ENCODE results near the gene BBLN. TPM values are rescaled to one million over a fixed set of nuclear protein-coding genes. Genes with fewer than 3 reads are reported as not detected.
"Not testable (repeated sequence)": the region's sequence is repeated elsewhere in the genome, so short reads cannot be mapped to it uniquely, and the experiment has no call there.

BBLN gene
- 10 to 100 TPM; 67.6 to 82.2 TPM for total RNA-seq

- Mint-ChIP-seq H3K27ac (peak within 1 kb of the TSS; percentile 79 to 90), H3K36me3 (peaks cover 0 to 6% of the 10 kb centered on the region in 2 donors), H3K9me3 (no peaks in the 10 kb centered on the region)
- DNase-seq (ENCODE audit: low spot score in 2 of 2) (peak; percentile 91), ATAC-seq (peak; percentile 87 to 92)
These were observed at the start of gene BBLN for GRCh38 chr9:128159784-128160602. Gene BBLN, plus strand, starts transcription at chr9:128160265. Its CDS starts 143 bp downstream, at chr9:128160408.

- H3K9me3 Mint-ChIP-seq; DNase-seq (ENCODE audit: low spot score in 2 of 2); ATAC-seq; H3K36me3 Mint-ChIP-seq; H3K27ac Mint-ChIP-seq: not testable (repeated sequence)
These were observed 48.3 kb upstream of the BBLN start for GRCh38 chr9:128111726-128112125.

- Mint-ChIP-seq H3K9me3 (no peaks in the 10 kb centered on the region), H3K36me3 (no peaks in the 10 kb centered on the region), H3K27ac (no peak overlapping the region)
- no peak for DNase-seq (ENCODE audit: low spot score in 2 of 2)
- no peak for ATAC-seq
These were observed 46.3 kb upstream of the BBLN start for GRCh38 chr9:128113526-128114325.

GRCh38 chr9:128114326-128115186, 45.5 kb upstream of the BBLN start:
- DNase-seq (ENCODE audit: low spot score in 2 of 2) (no peak), ATAC-seq (no peak)
- Mint-ChIP-seq H3K36me3 (no peaks in the 10 kb centered on the region), H3K27ac (no peak overlapping the region), H3K9me3 (no peaks in the 10 kb centered on the region)

GRCh38 chr9:128115187-128116103, 44.6 kb upstream of the BBLN start:
- ATAC-seq: peak in 1 of 2 donors; percentile 30
- H3K27ac Mint-ChIP-seq: peak overlapping the region in 1 of 2 donors; percentile 65
- DNase-seq (ENCODE audit: low spot score in 2 of 2): no peak

GRCh38 chr9:128116104-128117083, 43.7 kb upstream of the BBLN start:
- Mint-ChIP-seq H3K9me3 (no peaks in the 10 kb centered on the region), H3K27ac (peak overlapping the region in 1 of 2 donors; percentile 65), H3K36me3 (no peaks in the 10 kb centered on the region)
- ATAC-seq (no peak), DNase-seq (ENCODE audit: low spot score in 2 of 2) (no peak)

More at GRCh38 chr9:128115187-128116103, 44.6 kb upstream of the BBLN start:
- H3K9me3 Mint-ChIP-seq: no peaks in the 10 kb centered on the region
- no peaks in the 10 kb centered on the region for H3K36me3 Mint-ChIP-seq

- no peaks in the 10 kb centered on the region for H3K36me3 Mint-ChIP-seq
- peak overlapping the region in 1 of 2 donors; percentile 50 for H3K27ac Mint-ChIP-seq
- peak; percentile 93 to 100 for DNase-seq (ENCODE audit: low spot score in 2 of 2)
These were observed 42.2 kb upstream of the BBLN start for GRCh38 chr9:128117613-128118471.

GRCh38 chr9:128118472-128118857, 41.6 kb upstream of the BBLN start:
- Mint-ChIP-seq H3K36me3 (no peaks in the 10 kb centered on the region), H3K27ac (no peak overlapping the region), H3K9me3 (no peaks in the 10 kb centered on the region)
- ATAC-seq (no peak), DNase-seq (ENCODE audit: low spot score in 2 of 2) (no peak)

More at GRCh38 chr9:128117613-128118471, 42.2 kb upstream of the BBLN start:
- ATAC-seq: peak; percentile 83 to 86
- H3K9me3 Mint-ChIP-seq: no peaks in the 10 kb centered on the region

- no peaks in the 10 kb centered on the region for H3K9me3 Mint-ChIP-seq
- no peak for DNase-seq (ENCODE audit: low spot score in 2 of 2)
- no peaks in the 10 kb centered on the region for H3K36me3 Mint-ChIP-seq
- H3K27ac Mint-ChIP-seq: no peak overlapping the region
- no peak for ATAC-seq
These were observed 40.9 kb upstream of the BBLN start for GRCh38 chr9:128118971-128119665.

- Mint-ChIP-seq H3K27ac (peak overlapping the region in 1 of 2 donors; percentile 29), H3K36me3 (no peaks in the 10 kb centered on the region), H3K9me3 (no peaks in the 10 kb centered on the region)
- ATAC-seq (no peak), DNase-seq (ENCODE audit: low spot score in 2 of 2) (no peak)
These were observed 39.9 kb upstream of the BBLN start for GRCh38 chr9:128120061-128120740.

GRCh38 chr9:128120741-128121465, 39.2 kb upstream of the BBLN start:
- H3K36me3 Mint-ChIP-seq: no peaks in the 10 kb centered on the region
- no peaks in the 10 kb centered on the region for H3K9me3 Mint-ChIP-seq
- ATAC-seq (no peak), DNase-seq (ENCODE audit: low spot score in 2 of 2) (no peak)
- peak overlapping the region in 1 of 2 donors; percentile 29 for H3K27ac Mint-ChIP-seq

- H3K9me3 Mint-ChIP-seq: no peaks in the 10 kb centered on the region
- no peak for DNase-seq (ENCODE audit: low spot score in 2 of 2)
- ATAC-seq: no peak
These were observed 38.6 kb upstream of the BBLN start for GRCh38 chr9:128121466-128121810.

More at GRCh38 chr9:128121466-128121810, 38.6 kb upstream of the BBLN start:
- H3K27ac Mint-ChIP-seq: no peak overlapping the region
- H3K36me3 Mint-ChIP-seq: no peaks in the 10 kb centered on the region

Measured in activated naive CD4-positive, alpha-beta T cell treated with anti-CD3 and anti-CD28 coated beads, Interleukin-2, amount 50 U/mL, for 72 hours (primary cell).